Measurements from ENCODE around the gene FOXS1.

FOXS1 gene

GRCh38 chr20:31835977-31836852, 9.2 kb downstream of the FOXS1 start:
- no peak for DNase-seq (ENCODE audit: low read depth)
- H3K4me3 ChIP-seq (ENCODE audit: low read depth, low read length), result no peak overlapping the region
- TF ChIP-seq CTCF (IDR thresholded peaks at IDR 0.05; ENCODE audit: low read depth, low read length, missing control alignments), result no peak

- no peak overlapping the region for H3K4me3 ChIP-seq (ENCODE audit: low read depth, low read length)
- no peak for TF ChIP-seq CTCF (IDR thresholded peaks at IDR 0.05; ENCODE audit: low read depth, low read length, missing control alignments)
- DNase-seq (ENCODE audit: low read depth), result no peak
Observed at GRCh38 chr20:31835554-31835953, 9.8 kb downstream of the FOXS1 start.

- TF ChIP-seq CTCF (IDR thresholded peaks at IDR 0.05; ENCODE audit: low read depth, low read length, missing control alignments), result no peak
- no peak for DNase-seq (ENCODE audit: low read depth)
- H3K4me3 ChIP-seq (ENCODE audit: low read depth, low read length), result no peak overlapping the region
Observed at GRCh38 chr20:31833931-31834521, 11.4 kb downstream of the FOXS1 start.

GRCh38 chr20:31833130-31833930, 12.1 kb downstream of the FOXS1 start:
- DNase-seq (ENCODE audit: low read depth), result no peak
- peak; percentile 99 for TF ChIP-seq CTCF (IDR thresholded peaks at IDR 0.05; ENCODE audit: low read depth, low read length, missing control alignments)
- no peak overlapping the region for H3K4me3 ChIP-seq (ENCODE audit: low read depth, low read length)

- TF ChIP-seq CTCF (IDR thresholded peaks at IDR 0.05; ENCODE audit: low read depth, low read length, missing control alignments), result no peak
- DNase-seq (ENCODE audit: low read depth), result no peak
- no peak overlapping the region for H3K4me3 ChIP-seq (ENCODE audit: low read depth, low read length)
Observed at GRCh38 chr20:31831771-31832306, 13.6 kb downstream of the FOXS1 start.

GRCh38 chr20:31831211-31831610, 14.2 kb downstream of the FOXS1 start:
- no peak for TF ChIP-seq CTCF (IDR thresholded peaks at IDR 0.05; ENCODE audit: low read depth, low read length, missing control alignments)
- no peak for DNase-seq (ENCODE audit: low read depth)
- H3K4me3 ChIP-seq (ENCODE audit: low read depth, low read length), result no peak overlapping the region

All from GM12864 (cell line).